Smooth muscle cell of the brain vasculature (primary cell): ENCODE results near the gene PLCD3.

Experiments
- DNase-seq: peaks from one replicate; pipeline ENCODE4 v3.0.0-alpha.2; 2012; ENCODE audit warnings: low read depth, low spot score

The PLCD3 gene

DNA sequence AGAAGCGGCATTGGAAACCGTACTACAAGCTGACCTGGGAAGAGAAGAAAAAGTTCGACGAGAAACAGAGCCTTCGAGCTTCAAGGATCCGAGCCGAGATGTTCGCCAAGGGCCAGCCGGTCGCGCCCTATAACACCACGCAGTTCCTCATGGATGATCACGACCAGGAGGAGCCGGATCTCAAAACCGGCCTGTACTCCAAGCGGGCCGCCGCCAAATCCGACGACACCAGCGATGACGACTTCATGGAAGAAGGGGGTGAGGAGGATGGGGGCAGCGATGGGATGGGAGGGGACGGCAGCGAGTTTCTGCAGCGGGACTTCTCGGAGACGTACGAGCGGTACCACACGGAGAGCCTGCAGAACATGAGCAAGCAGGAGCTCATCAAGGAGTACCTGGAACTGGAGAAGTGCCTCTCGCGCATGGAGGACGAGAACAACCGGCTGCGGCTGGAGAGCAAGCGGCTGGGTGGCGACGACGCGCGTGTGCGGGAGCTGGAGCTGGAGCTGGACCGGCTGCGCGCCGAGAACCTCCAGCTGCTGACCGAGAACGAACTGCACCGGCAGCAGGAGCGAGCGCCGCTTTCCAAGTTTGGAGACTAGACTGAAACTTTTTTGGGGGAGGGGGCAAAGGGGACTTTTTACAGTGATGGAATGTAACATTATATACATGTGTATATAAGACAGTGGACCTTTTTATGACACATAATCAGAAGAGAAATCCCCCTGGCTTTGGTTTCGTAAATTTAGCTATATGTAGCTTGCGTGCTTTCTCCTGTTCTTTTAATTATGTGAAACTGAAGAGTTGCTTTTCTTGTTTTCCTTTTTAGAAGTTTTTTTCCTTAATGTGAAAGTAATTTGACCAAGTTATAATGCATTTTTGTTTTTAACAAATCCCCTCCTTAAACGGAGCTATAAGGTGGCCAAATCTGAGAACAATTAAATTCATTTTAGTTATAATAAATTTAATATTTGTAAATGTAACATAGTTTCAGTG is 17.7 kb upstream of the PLCD3 start:
- no peak for DNase-seq

DNA sequence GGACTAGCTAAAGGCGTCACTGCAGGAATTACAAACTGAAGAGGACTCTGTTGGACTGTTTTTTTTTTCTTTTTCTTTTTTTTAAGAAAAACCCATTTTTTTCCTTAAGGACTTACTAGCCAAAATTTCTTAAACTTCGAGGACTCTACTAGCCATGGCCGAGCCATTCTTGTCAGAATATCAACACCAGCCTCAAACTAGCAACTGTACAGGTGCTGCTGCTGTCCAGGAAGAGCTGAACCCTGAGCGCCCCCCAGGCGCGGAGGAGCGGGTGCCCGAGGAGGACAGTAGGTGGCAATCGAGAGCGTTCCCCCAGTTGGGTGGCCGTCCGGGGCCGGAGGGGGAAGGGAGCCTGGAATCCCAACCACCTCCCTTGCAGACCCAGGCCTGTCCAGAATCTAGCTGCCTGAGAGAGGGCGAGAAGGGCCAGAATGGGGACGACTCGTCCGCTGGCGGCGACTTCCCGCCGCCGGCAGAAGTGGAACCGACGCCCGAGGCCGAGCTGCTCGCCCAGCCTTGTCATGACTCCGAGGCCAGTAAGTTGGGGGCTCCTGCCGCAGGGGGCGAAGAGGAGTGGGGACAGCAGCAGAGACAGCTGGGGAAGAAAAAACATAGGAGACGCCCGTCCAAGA is 16.8 kb upstream of the PLCD3 start:
- DNase-seq: no peak

DNA sequence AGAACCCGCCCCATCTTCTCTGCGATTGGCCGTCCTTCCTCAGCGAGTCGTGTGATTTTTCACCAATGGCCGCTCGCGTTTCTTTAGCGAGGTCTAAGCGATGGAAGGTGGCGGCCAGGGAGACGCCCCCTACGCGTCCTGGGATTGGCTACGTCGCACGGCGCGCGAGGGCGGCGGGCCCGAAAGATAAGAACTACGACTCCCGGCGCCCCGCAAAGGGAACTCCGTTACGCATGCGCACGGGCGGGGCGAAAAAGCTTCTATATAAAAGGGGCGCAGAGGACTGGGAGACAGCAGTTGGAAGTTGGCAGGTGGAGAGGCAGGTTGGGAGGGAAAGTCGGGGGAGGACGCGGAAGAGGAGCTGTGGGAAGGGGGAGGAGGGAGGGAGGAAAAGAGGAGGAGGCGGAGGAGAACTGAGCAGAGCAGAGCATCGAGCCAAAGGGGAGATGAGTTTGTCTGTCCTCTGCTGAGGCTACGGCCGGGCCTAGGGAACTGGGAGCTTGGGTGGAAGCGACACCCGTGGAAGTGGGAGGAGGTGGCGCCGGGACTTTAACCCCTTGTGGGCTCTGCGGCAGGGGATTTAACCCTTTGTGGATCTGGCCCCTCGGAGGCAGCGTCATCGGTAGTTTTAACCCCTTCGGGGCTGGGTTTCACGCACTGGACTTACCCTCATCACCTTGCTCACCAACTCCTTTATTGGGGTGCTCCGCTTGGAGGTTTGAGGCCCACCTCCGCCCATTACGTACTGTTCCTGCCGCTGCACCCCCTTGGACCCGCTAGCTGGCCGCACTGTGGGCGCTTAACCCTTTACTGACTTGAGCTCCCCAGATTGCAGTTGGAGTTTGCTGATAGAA is 16.1 kb upstream of the PLCD3 start, which contains the start of gene HEXIM1:
HEXIM1 (plus strand) TSS at position 293 of the 854 bp plus-strand sequence. CDS start 716 bp downstream, outside the sequence.
- peak; percentile 99 for DNase-seq

DNA sequence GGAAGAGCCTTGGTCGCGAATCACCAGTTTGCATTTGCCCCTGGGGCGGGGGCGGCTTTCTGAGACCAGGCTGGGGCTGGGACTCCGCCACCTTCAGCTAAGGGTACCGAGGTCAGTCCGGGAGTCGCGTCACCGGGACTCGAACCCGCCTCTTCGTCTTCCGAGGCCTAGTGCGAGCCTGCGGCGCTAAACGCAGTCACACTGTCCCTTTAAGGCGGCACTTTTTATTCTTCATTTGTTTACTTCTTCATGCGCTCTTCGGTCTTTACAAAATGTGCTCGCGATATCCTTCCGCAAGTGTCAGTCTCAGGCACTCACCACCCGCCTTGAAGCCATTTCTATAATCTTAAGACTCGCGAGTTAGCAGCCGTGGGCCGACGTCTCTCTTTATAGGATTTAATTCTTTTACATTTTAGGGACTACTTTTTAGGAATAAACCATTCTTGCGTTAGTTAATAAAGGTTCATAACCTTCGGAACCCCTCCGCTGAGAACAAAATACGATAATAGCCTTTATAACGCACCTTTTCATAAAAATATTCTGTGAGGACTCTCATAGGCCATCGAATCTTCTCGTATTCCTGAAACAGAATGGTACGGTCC is 15.4 kb upstream of the PLCD3 start:
- no peak for DNase-seq

DNA sequence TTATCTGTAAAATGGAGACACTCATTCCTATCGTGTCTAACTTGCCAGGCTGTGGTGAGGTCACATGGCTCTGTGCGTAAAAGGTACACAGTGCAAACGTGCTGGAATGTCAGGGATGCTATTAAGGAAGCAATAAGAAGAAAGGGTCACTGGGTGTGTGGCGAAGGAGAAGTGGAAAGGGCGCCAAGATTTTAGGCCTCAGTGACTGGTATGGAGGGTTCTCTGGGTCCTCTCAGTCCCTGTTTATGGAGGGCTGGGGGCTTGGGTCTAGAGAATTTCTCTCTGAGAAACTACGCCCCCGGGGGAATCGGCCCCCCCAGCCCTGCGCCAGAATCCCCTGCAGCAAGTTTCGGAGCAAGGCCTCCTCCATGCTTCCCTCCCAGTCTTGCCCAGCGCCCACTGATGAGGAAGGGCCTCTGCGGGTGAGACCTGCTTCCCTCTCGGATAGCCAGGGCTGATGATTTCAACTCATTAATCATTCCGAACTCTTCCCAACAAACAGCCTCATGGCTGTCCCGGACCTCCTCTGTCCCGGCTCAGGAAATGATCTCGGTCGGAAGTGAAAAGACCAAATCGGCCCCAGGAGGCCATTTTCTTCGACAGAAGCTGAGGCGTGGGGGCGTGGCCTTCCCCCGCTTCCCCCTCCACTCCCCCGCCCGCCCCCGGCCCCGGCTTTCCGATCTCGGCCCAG is 14.7 kb upstream of the PLCD3 start:
- no peak for DNase-seq

DNA sequence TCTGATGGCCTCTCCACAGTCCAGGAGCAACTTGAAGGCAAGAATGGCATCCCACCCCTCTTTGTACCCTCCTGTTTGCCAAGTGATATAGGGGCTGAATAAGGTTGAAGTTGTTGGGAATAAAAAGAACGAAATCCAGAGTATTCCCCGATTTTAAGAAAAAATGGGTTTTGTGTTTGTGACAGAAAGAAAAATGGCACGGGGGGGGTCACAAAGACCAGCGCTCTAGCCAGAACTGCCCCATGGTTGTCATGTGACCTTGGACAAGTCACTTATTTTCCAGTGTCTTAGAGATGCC is 14.2 kb upstream of the PLCD3 start:
- DNase-seq: no peak

DNA sequence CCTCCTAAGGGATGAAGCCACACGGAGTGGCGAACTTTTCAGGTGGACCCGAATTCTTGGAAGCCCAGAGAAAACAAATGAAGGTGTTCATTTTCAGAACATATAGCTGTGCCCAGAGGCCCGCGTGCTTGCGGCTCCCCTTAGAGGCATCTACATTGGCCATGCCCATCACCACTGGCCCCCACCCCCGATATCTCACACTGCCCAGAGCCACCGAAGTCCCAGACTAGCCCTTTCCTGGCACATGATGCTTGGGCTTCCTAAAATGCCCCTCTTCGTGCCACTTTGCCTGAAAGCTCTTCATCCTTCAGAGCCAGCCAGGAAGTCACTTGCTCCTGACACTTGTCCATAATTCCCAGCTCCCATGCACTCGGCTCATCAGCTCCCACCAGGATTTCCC is 13.9 kb upstream of the PLCD3 start:
- no peak for DNase-seq

DNA sequence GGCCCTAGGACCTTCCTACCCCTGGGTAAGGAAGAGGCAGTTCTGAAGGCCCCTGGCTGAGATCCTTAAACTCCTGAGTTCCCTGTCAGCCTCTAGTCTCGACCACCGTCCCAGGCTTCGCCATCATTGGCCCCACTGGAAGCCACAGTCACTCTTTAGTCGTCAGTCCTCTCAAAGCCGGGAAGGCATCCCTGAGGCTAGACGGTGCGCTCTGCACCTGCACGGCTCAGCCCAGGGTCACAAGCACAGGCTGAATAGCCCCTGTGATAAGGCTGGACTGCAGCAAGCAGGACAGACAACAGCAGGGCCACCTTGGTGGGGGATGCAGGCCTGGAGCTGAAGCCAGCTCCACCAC is 12.7 kb upstream of the PLCD3 start:
- DNase-seq: no peak

DNA sequence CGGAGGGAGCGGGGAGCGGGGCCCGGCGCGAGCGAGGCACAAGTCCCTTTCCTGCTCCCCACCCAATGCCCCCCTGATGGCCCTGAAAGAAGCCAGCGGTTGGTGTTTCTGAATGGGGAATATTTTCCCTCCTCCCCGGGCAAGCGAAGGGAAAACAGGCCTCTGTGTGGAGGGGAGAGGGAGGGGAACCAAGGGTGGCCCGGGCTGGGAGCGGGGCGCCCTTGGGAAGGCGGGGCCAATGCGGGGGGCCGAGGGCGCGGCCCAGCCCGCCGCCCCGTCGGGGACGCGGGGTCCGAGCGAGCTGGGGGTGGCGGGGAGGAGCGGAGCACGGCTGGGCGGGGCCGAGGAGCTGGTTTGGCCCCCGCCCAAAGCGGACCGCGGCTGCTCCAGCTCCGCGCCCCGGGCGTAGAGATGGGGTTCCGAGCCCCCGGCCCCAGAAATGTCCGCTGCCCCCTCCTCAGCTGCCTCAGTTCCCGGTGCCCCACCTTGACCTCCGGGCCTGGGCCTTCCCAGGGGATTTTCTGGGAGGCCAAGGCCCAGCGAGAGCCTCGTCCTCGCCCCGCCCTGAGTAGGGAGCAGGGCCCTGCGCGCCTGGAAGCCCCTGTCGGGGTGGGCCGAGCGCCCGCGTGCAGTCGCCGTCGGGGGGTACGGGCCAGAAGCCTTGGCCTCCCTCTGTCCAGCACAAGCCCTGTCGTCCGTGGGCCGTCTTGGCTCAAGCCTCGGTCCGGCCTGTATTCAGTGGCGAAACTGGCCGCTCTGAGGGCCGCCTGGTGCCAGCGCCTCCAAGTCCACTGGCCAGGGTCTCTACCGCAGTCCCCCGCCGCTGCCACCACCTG is 12.1 kb upstream of the PLCD3 start:
- DNase-seq: no peak

DNA sequence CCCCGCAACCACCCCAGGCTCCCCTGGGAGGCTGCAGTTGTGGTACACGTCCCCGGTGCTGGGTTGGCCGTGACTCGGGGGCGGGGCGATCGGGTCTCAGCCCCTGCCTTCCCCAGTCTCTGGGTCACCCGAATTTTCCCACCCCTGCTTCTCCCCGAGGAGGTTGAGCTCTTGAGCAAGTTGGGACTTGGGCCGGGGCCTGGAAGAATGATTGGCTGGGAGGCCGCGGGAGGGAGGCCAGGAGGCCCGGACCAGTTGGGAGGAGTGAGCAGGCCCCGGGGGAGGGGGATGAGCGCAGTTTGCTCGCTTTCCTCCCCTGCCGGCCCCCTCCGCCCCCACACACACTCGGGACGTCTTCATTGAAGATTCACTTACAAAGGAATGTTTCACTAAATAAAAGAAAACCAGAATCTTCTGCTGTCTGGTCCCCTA is 11.5 kb upstream of the PLCD3 start:
- DNase-seq: no peak

DNA sequence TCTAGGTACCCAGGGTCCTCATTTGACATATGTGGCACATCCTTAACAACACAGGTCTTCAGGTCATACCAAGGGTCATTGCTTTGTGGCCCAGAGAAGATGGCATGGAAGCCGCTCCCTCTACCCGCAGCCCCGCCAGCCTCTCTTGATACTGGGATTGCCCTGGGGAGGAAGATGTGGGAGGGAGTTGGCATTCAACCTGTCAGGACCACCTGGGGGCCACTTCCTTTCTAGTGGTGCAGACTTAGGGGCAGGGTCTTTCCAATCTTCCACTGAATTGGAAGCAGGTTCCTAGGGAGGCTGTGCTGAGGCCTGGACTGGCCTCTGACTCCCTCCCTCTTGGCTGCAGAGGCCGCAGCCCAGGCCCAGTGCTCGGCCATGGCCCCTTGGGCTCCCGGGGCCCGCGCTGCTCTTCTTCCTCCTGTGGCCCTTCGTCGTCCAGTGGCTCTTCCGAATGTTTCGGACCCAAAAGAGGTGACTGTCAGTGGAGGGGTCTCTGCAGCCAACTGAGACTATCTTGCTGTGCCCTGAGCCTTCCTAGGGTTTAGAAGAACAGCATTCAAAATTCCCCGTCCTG is 10.9 kb upstream of the PLCD3 start:
- no peak for DNase-seq

DNA sequence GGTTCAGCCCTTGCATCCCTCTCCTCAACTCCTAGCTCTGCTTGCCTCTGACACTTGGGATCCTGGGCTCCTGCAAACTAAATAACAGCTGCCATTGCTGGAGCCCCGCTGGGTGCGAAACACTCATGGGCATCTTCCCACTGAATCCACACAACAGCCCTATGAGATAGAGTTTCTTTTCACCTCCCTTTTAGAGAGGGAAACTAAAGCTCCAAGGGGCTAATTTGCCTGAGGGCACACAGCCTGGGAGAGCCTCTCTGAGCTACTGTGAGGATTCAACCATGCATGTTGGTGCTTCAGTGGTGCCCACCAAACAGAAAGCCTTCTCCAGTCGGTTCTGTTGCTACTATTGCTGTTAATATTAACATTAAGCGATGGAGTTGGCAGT is 7.2 kb upstream of the PLCD3 start:
- DNase-seq: no peak

DNA sequence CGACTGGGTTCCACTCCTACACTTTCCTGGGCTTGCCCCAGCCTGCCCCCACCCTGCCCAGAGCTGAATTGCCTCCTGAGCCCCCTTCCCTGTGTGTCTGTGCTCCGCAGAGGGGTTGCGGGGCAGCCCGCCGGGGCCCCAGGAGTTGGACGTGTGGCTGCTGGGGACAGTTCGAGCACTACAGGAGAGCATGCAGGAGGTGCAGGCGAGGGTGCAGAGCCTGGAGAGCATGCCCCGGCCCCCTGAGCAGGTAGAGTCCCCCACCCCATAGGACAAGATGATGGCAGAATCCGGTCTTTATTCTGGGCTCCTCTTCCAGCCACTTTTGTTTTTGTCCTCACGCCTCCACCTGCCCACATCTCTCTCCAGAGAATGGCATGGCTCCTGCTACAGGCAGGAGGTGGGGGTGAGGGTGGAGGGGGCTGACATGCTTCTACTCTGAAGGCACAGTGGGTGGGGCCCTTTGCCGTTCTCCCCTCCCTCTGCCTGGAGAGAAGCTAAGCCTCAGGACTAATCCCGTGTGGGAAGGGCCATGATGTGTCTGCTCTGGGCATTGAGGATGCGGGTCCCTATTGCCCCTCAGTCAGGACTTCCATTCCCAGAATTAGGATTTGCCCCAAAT is 6.7 kb upstream of the PLCD3 start:
- DNase-seq: no peak

DNA sequence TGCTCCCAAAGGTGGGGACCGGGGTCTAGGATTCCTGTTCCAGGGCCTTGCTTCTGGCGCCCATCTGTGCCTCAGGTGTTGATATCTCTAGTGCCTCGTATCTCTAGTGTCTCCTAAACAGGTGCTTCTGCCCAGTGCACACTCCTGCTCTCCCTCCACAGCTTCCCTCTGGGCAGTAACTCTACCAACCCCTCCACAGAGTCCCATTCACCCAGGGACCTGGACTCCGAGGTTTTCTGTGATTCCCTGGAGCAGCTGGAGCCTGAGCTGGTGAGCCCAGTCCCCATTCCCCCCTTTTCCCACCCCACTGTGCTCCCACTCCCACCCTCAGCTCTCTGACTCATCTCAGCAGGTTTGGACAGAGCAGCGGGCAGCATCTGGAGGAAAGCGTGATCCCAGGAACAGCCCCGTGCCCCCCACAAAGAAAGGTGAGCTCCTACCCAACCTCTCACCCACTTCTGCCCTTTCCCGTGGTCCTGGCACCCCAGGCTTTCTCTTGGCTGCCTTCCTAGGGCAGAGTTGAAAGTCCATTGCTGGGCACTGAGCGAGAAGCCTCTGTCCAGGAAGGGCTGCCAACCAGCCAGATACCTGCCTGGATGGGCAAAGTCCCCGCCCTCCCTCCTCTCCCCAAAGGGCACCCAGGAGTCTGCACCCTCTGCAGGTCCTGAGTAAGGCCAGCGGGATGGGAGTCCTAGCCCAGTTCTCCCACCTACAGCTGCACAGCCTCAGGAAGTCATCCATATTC is 5.4 kb upstream of the PLCD3 start:
- DNase-seq: no peak

DNA sequence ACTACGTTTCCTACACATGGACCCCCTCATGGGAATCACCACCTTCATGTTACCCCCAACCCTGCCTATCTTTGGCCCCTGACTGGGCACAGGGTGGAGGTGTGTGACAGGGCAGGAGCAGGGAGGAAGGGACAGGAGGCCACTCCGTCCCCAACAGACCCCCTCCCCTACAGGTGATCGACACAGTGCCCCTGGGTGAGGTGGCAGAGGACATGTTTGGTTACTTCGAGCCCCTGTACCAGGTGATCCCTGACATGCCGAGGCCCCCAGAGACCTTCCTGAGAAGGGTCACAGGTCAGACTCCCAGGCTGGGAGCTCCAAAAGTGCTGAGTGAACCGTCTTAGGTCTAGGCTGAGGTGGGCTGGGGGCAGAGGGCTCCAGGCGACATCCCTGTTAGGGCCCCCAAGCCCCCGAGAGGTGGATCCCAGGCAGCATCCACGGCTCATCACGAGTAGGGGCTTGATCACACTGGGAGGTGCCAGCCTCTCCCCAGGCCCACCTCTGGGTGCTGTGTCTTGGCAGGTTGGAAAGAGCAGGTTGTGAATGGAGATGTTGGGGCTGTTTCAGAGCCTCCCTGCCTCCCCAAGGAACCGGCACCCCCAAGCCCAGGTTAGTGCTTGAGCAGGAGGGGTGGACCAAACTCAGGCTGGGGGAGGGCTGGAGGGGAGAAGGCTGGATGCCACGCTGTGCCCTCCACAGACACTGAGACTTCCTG is 4.7 kb upstream of the PLCD3 start:
- no peak for DNase-seq

DNA sequence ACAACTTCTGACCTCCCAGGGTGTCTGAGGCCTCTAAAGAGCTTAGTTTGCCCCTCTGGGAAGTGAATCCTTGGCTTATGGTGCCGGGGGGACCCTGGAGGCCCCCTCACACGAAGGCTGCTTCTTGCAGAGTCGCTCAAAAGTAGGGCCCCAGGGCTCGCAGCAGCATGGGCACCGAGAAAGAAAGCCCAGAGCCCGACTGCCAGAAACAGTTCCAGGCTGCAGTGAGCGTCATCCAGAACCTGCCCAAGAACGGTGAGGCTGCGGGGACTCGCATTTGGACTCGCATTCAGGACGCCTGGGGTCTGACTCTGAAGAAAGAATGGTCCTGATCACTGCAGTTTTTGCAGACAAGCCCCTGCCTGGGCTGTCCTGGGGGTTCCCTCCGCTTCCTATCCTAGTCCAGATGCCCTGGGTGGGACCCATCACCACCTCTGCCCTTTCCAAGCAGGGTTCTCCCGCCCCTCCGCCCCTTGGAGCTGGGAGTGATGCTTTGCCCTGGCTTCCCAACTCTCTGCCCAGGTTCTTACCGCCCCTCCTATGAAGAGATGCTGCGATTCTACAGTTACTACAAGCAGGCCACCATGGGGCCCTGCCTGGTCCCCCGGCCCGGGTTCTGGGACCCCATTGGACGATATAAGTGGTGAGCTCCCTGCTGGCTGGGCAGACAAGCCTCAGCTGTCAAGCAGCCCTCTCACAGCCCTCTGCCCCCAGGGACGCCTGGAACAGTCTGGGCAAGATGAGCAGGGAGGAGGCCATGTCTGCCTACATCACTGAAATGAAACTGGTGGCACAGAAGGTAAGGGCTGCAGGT is 3.9 kb upstream of the PLCD3 start:
- DNase-seq: no peak
